Esophagus muscularis mucosa (tissue), 3 donors: ENCODE measurements around the gene PHC2.
A peak's percentile ranks its signal among the peaks of the same experiment; 100 is the strongest.

Source experiments
- POLR2A ChIP-seq: fragments of 450-650 bp; IDR thresholded peaks from one replicate; pipeline ENCODE4 v1.6.1; 2017; ENCODE audit warnings: antibody characterized with exemption, moderate library complexity, mild to moderate bottlenecking, low read depth
- POLR2AphosphoS5 ChIP-seq, 2 donors: sonication (generic); formaldehyde crosslinking; IDR thresholded peaks; one replicate each; pipeline ENCODE4 v1.6.1; 2017; ENCODE audit warnings: antibody characterized with exemption in 2 of 2
- TF ChIP-seq, protein P1 (sequence below), 3 experiments: fragments of 200-600 bp in 2 of 3; fragments of 450-650 bp in 1 of 3; sonication (generic) in 2 of 3; IDR thresholded peaks; one replicate each; pipeline ENCODE4 v1.5.1; 2017 to 2019; ENCODE audit warnings: antibody characterized with exemption in 3 of 3, mild to moderate bottlenecking in 2 of 3, moderate library complexity in 1 of 3

- TF ChIP-seq, protein P1, sequence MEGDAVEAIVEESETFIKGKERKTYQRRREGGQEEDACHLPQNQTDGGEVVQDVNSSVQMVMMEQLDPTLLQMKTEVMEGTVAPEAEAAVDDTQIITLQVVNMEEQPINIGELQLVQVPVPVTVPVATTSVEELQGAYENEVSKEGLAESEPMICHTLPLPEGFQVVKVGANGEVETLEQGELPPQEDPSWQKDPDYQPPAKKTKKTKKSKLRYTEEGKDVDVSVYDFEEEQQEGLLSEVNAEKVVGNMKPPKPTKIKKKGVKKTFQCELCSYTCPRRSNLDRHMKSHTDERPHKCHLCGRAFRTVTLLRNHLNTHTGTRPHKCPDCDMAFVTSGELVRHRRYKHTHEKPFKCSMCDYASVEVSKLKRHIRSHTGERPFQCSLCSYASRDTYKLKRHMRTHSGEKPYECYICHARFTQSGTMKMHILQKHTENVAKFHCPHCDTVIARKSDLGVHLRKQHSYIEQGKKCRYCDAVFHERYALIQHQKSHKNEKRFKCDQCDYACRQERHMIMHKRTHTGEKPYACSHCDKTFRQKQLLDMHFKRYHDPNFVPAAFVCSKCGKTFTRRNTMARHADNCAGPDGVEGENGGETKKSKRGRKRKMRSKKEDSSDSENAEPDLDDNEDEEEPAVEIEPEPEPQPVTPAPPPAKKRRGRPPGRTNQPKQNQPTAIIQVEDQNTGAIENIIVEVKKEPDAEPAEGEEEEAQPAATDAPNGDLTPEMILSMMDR (IDR thresholded peaks at IDR 0.05) = peak; percentile 60 to 67 (median 62)
- TF ChIP-seq POLR2AphosphoS5 (IDR thresholded peaks at IDR 0.05) = no peak
- no peak for TF ChIP-seq POLR2A
Observed at GRCh38 chr1:33455539-33456501, 24.9 kb upstream of the PHC2 start.
